NOMO-1 (cell line): ENCODE measurements around the gene PRR4.

Source experiments
- DNase-seq, 2 experiments: peaks; one replicate each; lab custom pipeline; 2025; ENCODE audit not compliant: unreplicated experiment in 2 of 2; lab: John Stamatoyannopoulos, UW

Gene PRR4

GRCh38 chr12:10802587-10802986, 46.7 kb downstream of the PRR4 start, which contains the start of gene TAS2R7:
TAS2R7 (minus strand) TSS chr12:10802627; CDS start chr12:10802570, 57 bp downstream.
- no peak for DNase-seq

DNA sequence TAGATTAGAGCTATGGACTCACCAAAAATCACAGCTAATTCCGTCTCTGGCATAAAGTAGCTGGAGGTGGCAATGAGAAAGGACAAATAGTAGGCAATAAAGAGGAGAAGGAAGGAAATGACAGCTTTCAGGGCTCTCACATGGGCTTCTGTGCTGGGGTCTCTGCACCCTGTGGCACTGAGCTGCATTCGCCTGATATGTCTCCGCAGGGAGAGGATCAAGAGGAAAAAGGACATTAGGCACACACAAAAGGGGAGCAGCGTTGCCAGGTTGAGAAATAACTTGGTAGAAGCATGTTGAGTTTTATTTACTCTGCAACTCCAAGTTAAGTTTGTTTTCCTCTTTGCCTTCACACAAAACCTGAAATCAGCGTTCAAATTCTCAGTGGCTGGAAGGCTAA, 47.5 kb downstream of the PRR4 start:
- DNase-seq = no peak
